OCI-LY7 (cell line): Measurements from ENCODE around the gene CHN2. TPM values are rescaled to one million over a fixed set of nuclear protein-coding genes. Genes with fewer than 3 reads are reported as not detected.

ENCODE experiments used
- BruUV-seq: library from RNA; stranded (reverse); fragments of 400-500 nt; replicated peaks from 2 replicates; lab custom pipeline; 2021; lab: Mats Ljungman, UMichigan
- CTCF ChIA-PET: fragments of 300-600 bp; sonication (Branson Sonifier 250); formaldehyde crosslinking; loops from one replicate; lab custom pipeline; 2022; ENCODE audit warnings: antibody characterized with exemption; ENCODE audit not compliant: unreplicated experiment; lab: Charles Lee
- POLR2A ChIA-PET: fragments of 300-600 bp; sonication (Branson Sonifier 250); formaldehyde crosslinking; loops from one replicate; lab custom pipeline; 2022; ENCODE audit warnings: antibody characterized with exemption; lab: Charles Lee
- DNase-seq: peaks from one replicate; pipeline ENCODE4 v3.0.0-alpha.2; 2015; ENCODE audit warnings: low spot score
- H2AFZ ChIP-seq: fragments of 200-600 bp; sonication (generic), shearing (Covaris generic); 2 replicates; pipeline ENCODE4 v1.6.1; 2014; ENCODE audit warnings: mild to moderate bottlenecking, antibody characterized with exemption, low read length, moderate library complexity
- H3K27ac ChIP-seq: fragments of 200-600 bp; sonication (generic); 2 replicates; pipeline ENCODE4 v1.5.1; 2014; ENCODE audit warnings: mixed run types, low read depth, mild to moderate bottlenecking, moderate library complexity, low read length, inconsistent platforms; ENCODE audit not compliant: poor library complexity, severe bottlenecking
- H3K36me3 ChIP-seq: fragments of 200-600 bp; sonication (generic); 2 replicates; pipeline ENCODE4 v1.6.1; 2014; ENCODE audit warnings: mild to moderate bottlenecking, antibody characterized with exemption, low read length, moderate library complexity, mixed read lengths; ENCODE audit not compliant: insufficient read depth
- H3K4me1 ChIP-seq: fragments of 200-600 bp; sonication (generic); 2 replicates; pipeline ENCODE4 v1.5.1; 2014; ENCODE audit warnings: mild to moderate bottlenecking, low read length; ENCODE audit not compliant: insufficient read depth, poor library complexity, severe bottlenecking
- H3K4me2 ChIP-seq: fragments of 200-600 bp; sonication (generic); 2 replicates; pipeline ENCODE4 v1.6.1; 2014; ENCODE audit warnings: mild to moderate bottlenecking, low read length
- H3K4me3 ChIP-seq: fragments of 200-600 bp; sonication (generic); 2 replicates; pipeline ENCODE4 v1.5.1; 2014; ENCODE audit warnings: mild to moderate bottlenecking, low read depth, low read length; ENCODE audit not compliant: poor library complexity, severe bottlenecking
- H3K79me2 ChIP-seq: fragments of 200-600 bp; sonication (generic); 2 replicates; pipeline ENCODE4 v1.6.1; 2016; ENCODE audit warnings: low read depth, mild to moderate bottlenecking, low read length, moderate library complexity, mixed read lengths; ENCODE audit not compliant: insufficient read depth
- H3K9me2 ChIP-seq: fragments of 200-600 bp; sonication (generic); 2 replicates; pipeline ENCODE4 v1.6.1; 2016; ENCODE audit warnings: mild to moderate bottlenecking, low read length, mixed read lengths; ENCODE audit not compliant: insufficient read depth
- H3K9me3 ChIP-seq: fragments of 200-600 bp; sonication (generic); 2 replicates; pipeline ENCODE4 v1.6.1; 2014; ENCODE audit warnings: mild to moderate bottlenecking, mixed run types, low read length, mixed read lengths
- H4K20me1 ChIP-seq: fragments of 200-600 bp; sonication (generic); 2 replicates; pipeline ENCODE4 v1.6.1; 2014; ENCODE audit warnings: mild to moderate bottlenecking, antibody characterized with exemption, low read length, moderate library complexity, mixed read lengths; ENCODE audit not compliant: insufficient read depth
- EZH2phosphoT487 ChIP-seq: fragments of 200-600 bp; sonication (generic); IDR thresholded peaks from 2 replicates; pipeline ENCODE4 v1.6.1; 2018; ENCODE audit warnings: low read depth, borderline replicate concordance, mild to moderate bottlenecking, mixed run types, antibody characterized with exemption, low read length, moderate library complexity, mixed read lengths
- intact Hi-C: fragments of 100-400 bp; cut with micrococcal nuclease; formaldehyde crosslinking; loops from one replicate; pipeline ENCODE4 v1.10.0; 2022; ENCODE audit not compliant: unreplicated experiment
- total RNA-seq, 2 experiments: library from RNA; depleted of rRNA in 1 of 2; stranded (reverse); fragments of >200 nt in 1 of 2; shearing (Covaris generic) in 1 of 2; gene quantifications; 2 replicates each; pipeline ENCODE4 v1.2.3, GENCODE V29; 2014 to 2022
- TF ChIP-seq, protein P1 (sequence below): fragments of 200-600 bp; sonication (generic); conservative IDR thresholded peaks from 2 replicates; pipeline ENCODE4 v1.5.1; 2014; ENCODE audit warnings: mild to moderate bottlenecking, antibody characterized with exemption, low read length, moderate library complexity, mixed read lengths

The CHN2 gene
- total RNA-seq, 2 experiments from 2014 or later, result not detected

DNA sequence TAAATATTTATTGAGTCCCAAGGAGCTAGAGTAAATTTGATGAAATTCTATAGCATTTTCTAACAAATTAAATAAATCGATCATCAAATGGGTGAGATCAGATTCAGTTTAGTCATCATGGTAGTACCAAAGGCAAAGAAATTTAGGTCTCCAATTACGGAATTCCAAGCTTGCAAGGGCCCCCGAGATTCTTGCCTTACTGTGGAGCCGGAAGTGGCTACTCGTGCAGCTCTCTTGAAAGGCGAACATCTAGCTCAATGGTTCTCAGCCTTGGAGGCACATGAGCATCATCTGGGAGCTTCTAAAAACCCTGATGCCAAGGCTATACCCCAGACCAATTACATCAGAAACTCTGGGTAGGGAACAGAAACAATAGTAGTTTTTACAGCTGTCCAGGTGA is 251.2 kb downstream of the CHN2 start:
- no peak overlapping the region for H3K4me2 ChIP-seq
- no peak overlapping the region for H2AFZ ChIP-seq
- H3K9me3 ChIP-seq, result no peaks in the 10 kb centered on the region

GRCh38 chr7:29447828-29448227 is 253.3 kb downstream of the CHN2 start:
- CTCF ChIA-PET, result no interaction called here
- H3K9me3 ChIP-seq, result no peaks in the 10 kb centered on the region
- H3K27ac ChIP-seq, result no peak overlapping the region
- POLR2A ChIA-PET, result no interaction called here
- BruUV-seq, result no TSS peak
- no peaks in the 10 kb centered on the region for H3K9me2 ChIP-seq
- no peaks in the 10 kb centered on the region for H3K36me3 ChIP-seq
- H4K20me1 ChIP-seq, result no peaks in the 10 kb centered on the region
- TF ChIP-seq EZH2phosphoT487, result no peak
- TF ChIP-seq, protein P1, sequence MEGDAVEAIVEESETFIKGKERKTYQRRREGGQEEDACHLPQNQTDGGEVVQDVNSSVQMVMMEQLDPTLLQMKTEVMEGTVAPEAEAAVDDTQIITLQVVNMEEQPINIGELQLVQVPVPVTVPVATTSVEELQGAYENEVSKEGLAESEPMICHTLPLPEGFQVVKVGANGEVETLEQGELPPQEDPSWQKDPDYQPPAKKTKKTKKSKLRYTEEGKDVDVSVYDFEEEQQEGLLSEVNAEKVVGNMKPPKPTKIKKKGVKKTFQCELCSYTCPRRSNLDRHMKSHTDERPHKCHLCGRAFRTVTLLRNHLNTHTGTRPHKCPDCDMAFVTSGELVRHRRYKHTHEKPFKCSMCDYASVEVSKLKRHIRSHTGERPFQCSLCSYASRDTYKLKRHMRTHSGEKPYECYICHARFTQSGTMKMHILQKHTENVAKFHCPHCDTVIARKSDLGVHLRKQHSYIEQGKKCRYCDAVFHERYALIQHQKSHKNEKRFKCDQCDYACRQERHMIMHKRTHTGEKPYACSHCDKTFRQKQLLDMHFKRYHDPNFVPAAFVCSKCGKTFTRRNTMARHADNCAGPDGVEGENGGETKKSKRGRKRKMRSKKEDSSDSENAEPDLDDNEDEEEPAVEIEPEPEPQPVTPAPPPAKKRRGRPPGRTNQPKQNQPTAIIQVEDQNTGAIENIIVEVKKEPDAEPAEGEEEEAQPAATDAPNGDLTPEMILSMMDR, result no peak
- H3K4me1 ChIP-seq, result no peaks in the 10 kb centered on the region
- intact Hi-C loops, result no loop called here
- no peak overlapping the region for H2AFZ ChIP-seq
- no peak overlapping the region for H3K4me2 ChIP-seq
- H3K79me2 ChIP-seq, result no peaks in the 10 kb centered on the region
- no peak overlapping the region for H3K4me3 ChIP-seq
- DNase-seq, result no peak

More for the DNA sequence above, 251.2 kb downstream of the CHN2 start:
- H3K79me2 ChIP-seq, result no peaks in the 10 kb centered on the region
- intact Hi-C loops, result no loop called here
- CTCF ChIA-PET, result interaction anchor here (0.6 kb wide), 1 partner anchor 179 kb away, joined by 3 read pairs; no protein-coding TSS in a partner anchor
- H3K36me3 ChIP-seq, result no peaks in the 10 kb centered on the region
- TF ChIP-seq EZH2phosphoT487, result no peak
- TF ChIP-seq, protein P1, result no peak
- no peaks in the 10 kb centered on the region for H3K4me1 ChIP-seq
- no TSS peak for BruUV-seq
- no peaks in the 10 kb centered on the region for H4K20me1 ChIP-seq
- H3K27ac ChIP-seq, result no peak overlapping the region
- DNase-seq, result no peak
- no peaks in the 10 kb centered on the region for H3K9me2 ChIP-seq
- H3K4me3 ChIP-seq, result no peak overlapping the region
- POLR2A ChIA-PET, result interaction anchor here (0.6 kb wide), 1 partner anchor 444 kb away, joined by 3 read pairs; no protein-coding TSS in a partner anchor

- H3K4me3 ChIP-seq, result no peak overlapping the region
- H3K79me2 ChIP-seq, result no peaks in the 10 kb centered on the region
- no peaks in the 10 kb centered on the region for H3K9me2 ChIP-seq
- no peaks in the 10 kb centered on the region for H3K9me3 ChIP-seq
- ChIA-PET CTCF (no interaction called here), POLR2A (no interaction called here)
- TF ChIP-seq EZH2phosphoT487, result no peak
- TF ChIP-seq, protein P1, result no peak
- H4K20me1 ChIP-seq, result no peaks in the 10 kb centered on the region
- no peak overlapping the region for H3K27ac ChIP-seq
- intact Hi-C loops, result no loop called here
- H2AFZ ChIP-seq, result no peak overlapping the region
- BruUV-seq, result no TSS peak
- no peaks in the 10 kb centered on the region for H3K36me3 ChIP-seq
- H3K4me1 ChIP-seq, result no peaks in the 10 kb centered on the region
- DNase-seq, result no peak
- H3K4me2 ChIP-seq, result no peak overlapping the region
These were observed 255.1 kb downstream of the CHN2 start for GRCh38 chr7:29449569-29450260.
